Omental fat pad (tissue), 4 donors: ENCODE data around the gene SYT6. TPM values are rescaled to one million over a fixed set of nuclear protein-coding genes. Genes with fewer than 3 reads are reported as not detected.

Experiments
- ATAC-seq: fragments of 150-250 bp; one replicate; pipeline ENCODE4 v1.9.1; 2016; ENCODE audit warnings: mild to moderate bottlenecking, moderate library complexity; ENCODE audit not compliant: low FRiP score
- DNase-seq: peaks from one replicate; pipeline ENCODE4 v3.0.0-alpha.2; 2019; ENCODE audit warnings: low spot score
- total RNA-seq, 4 donors: library from RNA; depleted of rRNA; stranded (reverse); fragments of >200 nt; gene quantifications; one replicate each; pipeline ENCODE4 v1.1.0, GENCODE V29; 2016
- TF ChIP-seq, protein P1 (sequence below), 3 donors: fragments of 450-650 bp; IDR thresholded peaks; one replicate each; pipeline ENCODE4 v1.5.1; 2016 to 2017; ENCODE audit warnings: antibody characterized with exemption in 3 of 3, mild to moderate bottlenecking in 3 of 3, moderate library complexity in 2 of 3

SYT6 gene
- total RNA-seq, 4 donors from 2014 or later = 0.84 TPM; not detected in 3

DNA sequence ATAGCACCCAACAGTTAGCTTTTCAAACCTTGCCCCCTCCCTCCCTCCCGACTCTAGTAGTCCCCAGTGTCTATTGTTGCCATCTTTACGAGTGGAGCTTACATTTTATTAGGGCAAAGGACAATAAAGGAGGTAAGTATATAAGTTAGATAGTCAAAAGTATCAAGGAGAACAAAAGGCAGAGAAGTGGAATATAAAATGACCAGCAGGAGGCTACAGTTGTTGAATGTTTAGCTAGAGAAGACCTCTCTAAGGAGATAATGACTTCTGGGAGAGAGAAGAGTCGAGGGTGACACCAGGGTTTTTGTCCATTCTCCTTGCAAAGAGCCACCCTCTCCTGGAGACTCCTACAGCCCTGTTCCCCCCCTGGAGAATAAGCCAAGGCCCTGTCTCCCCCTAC lies 48.7 kb downstream of the SYT6 start:
- ATAC-seq (no peak), DNase-seq (no peak)
- TF ChIP-seq, protein P1, sequence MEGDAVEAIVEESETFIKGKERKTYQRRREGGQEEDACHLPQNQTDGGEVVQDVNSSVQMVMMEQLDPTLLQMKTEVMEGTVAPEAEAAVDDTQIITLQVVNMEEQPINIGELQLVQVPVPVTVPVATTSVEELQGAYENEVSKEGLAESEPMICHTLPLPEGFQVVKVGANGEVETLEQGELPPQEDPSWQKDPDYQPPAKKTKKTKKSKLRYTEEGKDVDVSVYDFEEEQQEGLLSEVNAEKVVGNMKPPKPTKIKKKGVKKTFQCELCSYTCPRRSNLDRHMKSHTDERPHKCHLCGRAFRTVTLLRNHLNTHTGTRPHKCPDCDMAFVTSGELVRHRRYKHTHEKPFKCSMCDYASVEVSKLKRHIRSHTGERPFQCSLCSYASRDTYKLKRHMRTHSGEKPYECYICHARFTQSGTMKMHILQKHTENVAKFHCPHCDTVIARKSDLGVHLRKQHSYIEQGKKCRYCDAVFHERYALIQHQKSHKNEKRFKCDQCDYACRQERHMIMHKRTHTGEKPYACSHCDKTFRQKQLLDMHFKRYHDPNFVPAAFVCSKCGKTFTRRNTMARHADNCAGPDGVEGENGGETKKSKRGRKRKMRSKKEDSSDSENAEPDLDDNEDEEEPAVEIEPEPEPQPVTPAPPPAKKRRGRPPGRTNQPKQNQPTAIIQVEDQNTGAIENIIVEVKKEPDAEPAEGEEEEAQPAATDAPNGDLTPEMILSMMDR (IDR thresholded peaks at IDR 0.05) = no peak

DNA sequence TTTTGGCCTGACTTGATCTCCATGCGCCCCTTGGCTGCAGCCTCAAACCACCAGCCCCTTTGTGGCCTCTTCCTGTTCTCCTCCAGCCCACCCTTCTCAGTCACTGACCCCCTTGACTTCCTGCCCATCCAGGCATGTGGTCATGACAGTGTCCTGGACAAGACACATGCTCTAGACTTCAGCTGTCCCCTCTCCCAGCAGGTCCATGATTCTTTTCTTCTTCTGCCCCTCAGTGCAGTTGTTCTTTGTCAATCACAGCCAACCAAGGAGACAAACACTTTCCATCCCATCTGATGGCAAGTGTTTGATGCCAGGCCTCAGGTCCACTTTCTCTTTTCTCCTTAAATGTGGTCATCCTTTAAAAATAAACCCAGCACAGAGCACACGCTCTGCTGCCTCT lies 49.7 kb downstream of the SYT6 start:
- no peak for ATAC-seq
- TF ChIP-seq, protein P1 (IDR thresholded peaks at IDR 0.05) = no peak
- no peak for DNase-seq

DNA sequence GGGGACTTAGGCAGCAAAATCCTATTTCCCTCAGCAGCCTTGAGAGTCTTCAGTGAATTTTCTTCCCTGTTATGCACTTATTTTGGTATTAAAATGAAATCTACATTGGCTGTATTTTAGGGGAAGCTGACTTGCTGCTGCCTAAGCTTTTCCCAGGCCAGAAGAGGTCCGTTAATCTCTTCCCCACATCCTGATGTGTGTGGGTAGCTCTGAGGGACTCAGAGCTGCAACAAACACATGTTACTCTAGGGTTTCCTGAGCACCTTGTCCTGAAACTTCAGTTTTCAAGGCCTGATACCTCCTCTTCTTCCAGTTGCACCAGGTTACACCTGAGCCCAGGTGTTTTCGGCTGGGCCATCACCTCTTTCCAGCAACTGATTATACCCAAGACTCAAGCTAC lies 51.5 kb downstream of the SYT6 start:
- DNase-seq = no peak
- ATAC-seq = no peak
- TF ChIP-seq, protein P1 (IDR thresholded peaks at IDR 0.05) = no peak

DNA sequence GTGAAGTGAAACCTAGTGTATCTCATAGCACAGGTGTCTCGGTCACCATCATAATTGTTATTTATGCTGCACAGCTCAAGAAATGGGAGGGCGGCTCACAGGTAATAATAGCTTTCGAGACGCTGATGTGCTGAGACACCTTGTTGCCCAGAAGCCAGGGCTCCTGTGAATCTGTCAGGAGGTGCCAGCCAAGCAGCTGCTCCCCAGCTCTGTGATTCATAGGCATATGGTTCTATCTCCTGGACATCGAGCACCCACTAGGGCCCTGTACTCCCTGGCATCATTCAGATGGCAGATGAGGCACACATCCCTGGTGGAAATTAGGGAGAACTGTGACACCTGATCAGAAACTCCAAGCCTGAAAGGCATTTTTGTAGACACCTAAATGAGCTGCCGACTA lies 53.5 kb downstream of the SYT6 start:
- ATAC-seq (no peak), DNase-seq (no peak)
- TF ChIP-seq, protein P1 (IDR thresholded peaks at IDR 0.05) = no peak

DNA sequence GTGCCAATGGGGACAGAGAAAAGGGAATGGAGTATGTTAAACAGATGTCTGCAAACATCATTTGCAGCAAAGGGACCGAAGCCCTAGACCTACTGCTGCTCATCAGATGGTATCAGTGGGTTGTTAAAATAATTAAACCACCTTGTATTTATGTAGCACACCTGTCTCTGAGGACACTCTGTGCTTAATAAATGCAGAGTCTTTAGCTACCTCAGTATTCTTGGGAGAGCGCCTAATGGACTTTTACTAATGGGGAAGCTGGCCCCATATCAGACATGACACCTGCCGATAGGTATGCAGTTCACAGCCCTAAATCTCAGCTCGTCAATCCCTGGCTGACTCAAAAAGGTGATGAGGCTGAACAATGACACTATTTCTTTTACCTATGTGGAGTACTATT lies 54.4 kb downstream of the SYT6 start:
- ATAC-seq (no peak), DNase-seq (no peak)
- TF ChIP-seq, protein P1 (IDR thresholded peaks at IDR 0.05) = no peak

DNA sequence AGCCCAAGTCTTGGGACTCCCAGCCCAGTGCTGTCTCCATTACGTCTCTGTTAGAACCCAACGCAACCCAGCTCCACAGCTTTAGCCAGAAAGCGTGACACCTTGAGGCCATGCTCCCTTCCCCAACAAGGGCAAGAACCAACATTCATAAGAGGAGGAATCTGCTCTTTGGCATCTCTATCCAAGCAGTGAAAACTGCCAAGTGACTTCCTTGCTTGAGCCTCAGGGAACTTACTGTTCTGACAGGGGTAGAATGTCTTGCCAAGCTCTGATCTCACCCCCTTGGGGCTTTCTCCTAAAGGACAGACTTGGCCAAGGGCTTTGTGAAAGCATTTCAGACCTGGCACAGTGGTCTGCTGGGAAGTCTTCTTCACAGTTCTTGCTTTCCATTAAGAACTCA lies 56.6 kb downstream of the SYT6 start:
- TF ChIP-seq, protein P1 (IDR thresholded peaks at IDR 0.05) = no peak
- peak; percentile 7 for ATAC-seq
- DNase-seq = no peak

DNA sequence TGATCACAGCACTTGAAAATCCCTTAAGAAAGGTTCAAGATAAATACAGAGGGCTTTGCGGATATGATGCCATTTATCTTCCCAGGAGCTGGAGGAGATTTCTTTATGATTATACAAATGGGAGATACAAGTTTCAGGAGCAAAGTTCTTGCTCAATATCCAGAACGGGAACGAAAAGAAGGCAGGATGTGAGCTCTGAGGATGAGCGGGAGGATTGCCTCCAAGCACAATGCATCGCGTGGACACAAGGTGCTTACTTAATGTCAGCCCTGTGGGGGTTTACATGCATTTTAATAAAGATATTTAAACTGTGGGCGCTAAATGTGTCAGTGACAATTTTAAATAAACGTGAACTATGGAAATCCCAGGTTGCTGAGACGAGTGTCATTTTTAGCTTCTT lies 59.0 kb downstream of the SYT6 start:
- DNase-seq = no peak
- no peak for ATAC-seq
- TF ChIP-seq, protein P1 (IDR thresholded peaks at IDR 0.05) = no peak
